GM23338 (cell line): ENCODE results near the gene AP4M1.

Experiments
- CREB1 ChIP-seq: fragments of 250-450 bp; sonication (Bioruptor Pico); IDR thresholded peaks from 2 replicates; pipeline ENCODE4 v1.5.0; 2020; ENCODE audit warnings: low read depth, mild to moderate bottlenecking, moderate library complexity
- POLR2AphosphoS5 ChIP-seq: IDR thresholded peaks from 2 replicates; pipeline ENCODE4 v1.6.1; 2016; ENCODE audit warnings: antibody characterized with exemption, low read depth
- TF ChIP-seq, protein P1 (sequence below), 2 experiments: fragments of 200-600 bp in 1 of 2; sonication (generic) in 1 of 2; conservative IDR thresholded peaks; 2 replicates each; pipeline versions ENCODE4 v1.5.1 to v1.6.1; 2016 to 2017; ENCODE audit warnings: antibody characterized with exemption in 2 of 2, low read depth in 2 of 2, mild to moderate bottlenecking in 2 of 2, moderate library complexity in 1 of 2
- TF ChIP-seq, protein P2 (sequence below): IDR thresholded peaks from one replicate; pipeline ENCODE4 v1.6.1; 2018; ENCODE audit warnings: antibody characterized with exemption; ENCODE audit not compliant: unreplicated experiment

DNA sequence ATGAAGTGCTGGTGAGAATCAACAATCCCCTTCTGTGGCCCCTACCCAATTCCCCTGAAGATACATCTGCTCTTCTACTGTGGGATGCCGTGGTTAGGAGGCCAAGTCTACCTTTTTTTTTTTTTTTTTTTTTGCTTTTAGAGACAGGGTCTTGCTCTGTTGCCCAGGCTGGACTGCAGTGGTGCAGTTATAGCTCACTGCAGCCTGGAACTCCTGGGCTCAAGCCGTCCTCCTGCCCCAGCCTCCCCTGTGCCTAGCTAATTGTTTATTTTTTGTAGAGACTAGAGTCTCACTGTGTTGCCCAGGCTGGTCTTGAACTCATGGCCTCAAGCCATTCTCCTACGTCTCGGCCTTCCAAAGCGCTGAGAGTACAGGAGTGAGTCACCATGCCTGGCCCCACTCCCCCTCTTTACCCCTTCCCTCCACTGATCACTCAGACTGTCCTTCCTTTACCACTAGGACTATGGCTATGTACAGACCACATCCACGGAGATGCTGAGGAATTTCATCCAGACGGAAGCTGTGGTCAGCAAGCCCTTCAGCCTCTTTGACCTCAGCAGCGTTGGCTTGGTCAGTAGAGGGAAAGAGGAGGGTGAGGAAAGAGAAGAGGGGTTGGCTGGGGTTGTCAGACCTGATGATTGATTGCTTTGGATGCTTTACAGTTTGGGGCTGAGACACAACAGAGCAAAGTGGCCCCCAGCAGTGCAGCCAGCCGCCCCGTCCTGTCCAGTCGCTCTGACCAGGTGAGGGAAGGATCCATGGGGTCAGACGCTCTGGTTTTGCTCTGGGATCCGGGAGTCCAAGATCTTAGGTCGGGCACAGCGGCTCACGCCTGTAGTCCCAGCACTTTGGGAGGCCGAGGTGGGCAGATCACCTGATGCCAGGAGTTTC lies 1.8 kb downstream of the AP4M1 start:
- no peak for TF ChIP-seq POLR2AphosphoS5
- TF ChIP-seq, protein P1, sequence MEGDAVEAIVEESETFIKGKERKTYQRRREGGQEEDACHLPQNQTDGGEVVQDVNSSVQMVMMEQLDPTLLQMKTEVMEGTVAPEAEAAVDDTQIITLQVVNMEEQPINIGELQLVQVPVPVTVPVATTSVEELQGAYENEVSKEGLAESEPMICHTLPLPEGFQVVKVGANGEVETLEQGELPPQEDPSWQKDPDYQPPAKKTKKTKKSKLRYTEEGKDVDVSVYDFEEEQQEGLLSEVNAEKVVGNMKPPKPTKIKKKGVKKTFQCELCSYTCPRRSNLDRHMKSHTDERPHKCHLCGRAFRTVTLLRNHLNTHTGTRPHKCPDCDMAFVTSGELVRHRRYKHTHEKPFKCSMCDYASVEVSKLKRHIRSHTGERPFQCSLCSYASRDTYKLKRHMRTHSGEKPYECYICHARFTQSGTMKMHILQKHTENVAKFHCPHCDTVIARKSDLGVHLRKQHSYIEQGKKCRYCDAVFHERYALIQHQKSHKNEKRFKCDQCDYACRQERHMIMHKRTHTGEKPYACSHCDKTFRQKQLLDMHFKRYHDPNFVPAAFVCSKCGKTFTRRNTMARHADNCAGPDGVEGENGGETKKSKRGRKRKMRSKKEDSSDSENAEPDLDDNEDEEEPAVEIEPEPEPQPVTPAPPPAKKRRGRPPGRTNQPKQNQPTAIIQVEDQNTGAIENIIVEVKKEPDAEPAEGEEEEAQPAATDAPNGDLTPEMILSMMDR (conservative IDR thresholded peaks at IDR 0.05; ENCODE audit: low read depth in 2 of 2) = no peak
- TF ChIP-seq CREB1 = no peak
- TF ChIP-seq, protein P2, sequence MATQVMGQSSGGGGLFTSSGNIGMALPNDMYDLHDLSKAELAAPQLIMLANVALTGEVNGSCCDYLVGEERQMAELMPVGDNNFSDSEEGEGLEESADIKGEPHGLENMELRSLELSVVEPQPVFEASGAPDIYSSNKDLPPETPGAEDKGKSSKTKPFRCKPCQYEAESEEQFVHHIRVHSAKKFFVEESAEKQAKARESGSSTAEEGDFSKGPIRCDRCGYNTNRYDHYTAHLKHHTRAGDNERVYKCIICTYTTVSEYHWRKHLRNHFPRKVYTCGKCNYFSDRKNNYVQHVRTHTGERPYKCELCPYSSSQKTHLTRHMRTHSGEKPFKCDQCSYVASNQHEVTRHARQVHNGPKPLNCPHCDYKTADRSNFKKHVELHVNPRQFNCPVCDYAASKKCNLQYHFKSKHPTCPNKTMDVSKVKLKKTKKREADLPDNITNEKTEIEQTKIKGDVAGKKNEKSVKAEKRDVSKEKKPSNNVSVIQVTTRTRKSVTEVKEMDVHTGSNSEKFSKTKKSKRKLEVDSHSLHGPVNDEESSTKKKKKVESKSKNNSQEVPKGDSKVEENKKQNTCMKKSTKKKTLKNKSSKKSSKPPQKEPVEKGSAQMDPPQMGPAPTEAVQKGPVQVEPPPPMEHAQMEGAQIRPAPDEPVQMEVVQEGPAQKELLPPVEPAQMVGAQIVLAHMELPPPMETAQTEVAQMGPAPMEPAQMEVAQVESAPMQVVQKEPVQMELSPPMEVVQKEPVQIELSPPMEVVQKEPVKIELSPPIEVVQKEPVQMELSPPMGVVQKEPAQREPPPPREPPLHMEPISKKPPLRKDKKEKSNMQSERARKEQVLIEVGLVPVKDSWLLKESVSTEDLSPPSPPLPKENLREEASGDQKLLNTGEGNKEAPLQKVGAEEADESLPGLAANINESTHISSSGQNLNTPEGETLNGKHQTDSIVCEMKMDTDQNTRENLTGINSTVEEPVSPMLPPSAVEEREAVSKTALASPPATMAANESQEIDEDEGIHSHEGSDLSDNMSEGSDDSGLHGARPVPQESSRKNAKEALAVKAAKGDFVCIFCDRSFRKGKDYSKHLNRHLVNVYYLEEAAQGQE = no peak
